Urinary bladder (tissue), 4 donors: ENCODE data around the gene FAM184A. TPM values are rescaled to one million over a fixed set of nuclear protein-coding genes. Genes with fewer than 3 reads are reported as not detected.

Experiments
- DNase-seq: peaks from one replicate; pipeline ENCODE4 v3.0.0-alpha.2; 2015; ENCODE audit errors: extremely low spot score
- H3K27ac ChIP-seq: one replicate; pipeline ENCODE4 v1.5.1; 2013; ENCODE audit warnings: low read depth, mild to moderate bottlenecking, moderate library complexity
- H3K36me3 ChIP-seq: one replicate; pipeline ENCODE4 v1.6.1; 2013; ENCODE audit warnings: mild to moderate bottlenecking, moderate library complexity; ENCODE audit not compliant: insufficient read depth
- H3K4me1 ChIP-seq: one replicate; pipeline ENCODE4 v1.6.1; 2013; ENCODE audit warnings: mild to moderate bottlenecking, moderate library complexity; ENCODE audit not compliant: insufficient read depth
- H3K4me3 ChIP-seq: one replicate; pipeline ENCODE4 v1.5.1; 2013; ENCODE audit warnings: low read depth, low read length
- WGBS: extraction: QIAGEN DNeasy Blood & Tissue Kit; methylation state at CpG from one replicate; pipeline ENCODE4 v1.1.7; 2013; 5-methylcytosine and 5-hydroxymethylcytosine counted together
- polyA plus RNA-seq: library from polyadenylated mRNA; stranded (reverse); fragments of 200-250 nt; gene quantifications from one replicate; pipeline ENCODE4 v1.2.3, GENCODE V29; 2013
- total RNA-seq: library from RNA; depleted of rRNA; stranded (reverse); fragments of >200 nt; gene quantifications from one replicate; pipeline ENCODE4 v1.2.3, GENCODE V29; 2014
- donor health status: healthy with polysubstance abuse.
- donor health status: healthy.

Gene FAM184A
- total and polyA plus RNA-seq, 2 donors, result 2.3 to 12.1 TPM

DNA sequence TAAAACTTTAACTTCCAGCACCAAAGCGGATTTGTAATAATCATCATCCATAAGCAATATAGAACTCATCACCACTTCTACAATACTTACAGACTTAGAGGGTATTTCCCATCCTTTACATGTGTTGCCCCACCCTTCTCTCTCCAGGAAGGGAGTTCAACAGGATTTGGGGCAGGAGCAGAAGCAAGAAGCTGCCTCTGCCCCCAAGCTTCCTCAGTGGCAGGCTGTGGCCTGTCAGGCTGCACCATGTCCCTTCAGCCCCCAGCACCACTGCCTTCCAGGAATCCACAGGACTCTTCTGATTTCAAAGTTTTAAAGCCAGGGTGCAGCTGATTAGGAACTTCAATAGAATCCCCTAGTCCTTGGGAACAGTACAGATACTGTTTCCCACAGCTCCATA is 106.8 kb downstream of the FAM184A start:
- no peak overlapping the region for H3K27ac ChIP-seq
- 95% methylated on average over 1 of the region's 1 CpG for WGBS
- no peak overlapping the region for H3K4me3 ChIP-seq
- no peak for DNase-seq
- no peaks in the 10 kb centered on the region for H3K36me3 ChIP-seq
- H3K4me1 ChIP-seq, result no peaks in the 10 kb centered on the region

- Histone ChIP-seq H3K4me1 (no peaks in the 10 kb centered on the region), H3K4me3 (no peak overlapping the region), H3K27ac (no peak overlapping the region), H3K36me3 (no peaks in the 10 kb centered on the region)
- 95% methylated on average over 3 of the region's 3 CpGs for WGBS
- no peak for DNase-seq
Measured at GRCh38 chr6:118970866-118971265, 107.6 kb downstream of the FAM184A start.

DNA sequence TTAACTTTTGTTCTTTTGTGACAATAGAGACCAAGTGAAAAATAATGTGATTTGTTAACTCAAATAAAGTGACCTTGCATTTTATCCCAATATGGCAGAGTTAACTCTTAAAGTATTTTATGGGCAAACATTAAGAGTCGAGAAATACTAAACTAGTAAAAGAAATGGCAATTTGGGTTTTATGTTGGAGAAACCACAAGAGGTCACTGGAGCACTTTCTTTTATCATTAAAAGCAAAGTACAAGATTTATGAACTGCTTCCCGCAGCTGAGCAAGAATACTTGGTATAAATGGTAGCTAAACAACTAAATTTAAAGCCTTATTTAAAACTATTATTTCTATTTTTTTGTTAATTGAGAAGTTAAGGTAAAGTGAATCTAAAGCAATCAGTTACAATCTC is 110.0 kb downstream of the FAM184A start:
- 15% methylated on average over 2 of the region's 2 CpGs for WGBS
- DNase-seq, result peak; percentile 1

GRCh38 chr6:118967239-118967638 is 111.2 kb downstream of the FAM184A start:
- Histone ChIP-seq H3K4me1 (no peaks in the 10 kb centered on the region), H3K4me3 (no peak overlapping the region), H3K27ac (no peak overlapping the region), H3K36me3 (no peaks in the 10 kb centered on the region)
- 73% methylated on average over 2 of the region's 2 CpGs for WGBS
- DNase-seq, result no peak

More for the DNA sequence above, 110.0 kb downstream of the FAM184A start:
- no peaks in the 10 kb centered on the region for H3K4me1 ChIP-seq
- no peak overlapping the region for H3K4me3 ChIP-seq
- no peak overlapping the region for H3K27ac ChIP-seq
- H3K36me3 ChIP-seq, result no peaks in the 10 kb centered on the region

GRCh38 chr6:118965843-118966370 is 112.6 kb downstream of the FAM184A start:
- DNase-seq, result no peak
- H3K4me1 ChIP-seq, result no peaks in the 10 kb centered on the region
- 88% methylated on average over 2 of the region's 2 CpGs for WGBS
- no peak overlapping the region for H3K4me3 ChIP-seq
- H3K36me3 ChIP-seq, result no peaks in the 10 kb centered on the region
- H3K27ac ChIP-seq, result no peak overlapping the region

DNA sequence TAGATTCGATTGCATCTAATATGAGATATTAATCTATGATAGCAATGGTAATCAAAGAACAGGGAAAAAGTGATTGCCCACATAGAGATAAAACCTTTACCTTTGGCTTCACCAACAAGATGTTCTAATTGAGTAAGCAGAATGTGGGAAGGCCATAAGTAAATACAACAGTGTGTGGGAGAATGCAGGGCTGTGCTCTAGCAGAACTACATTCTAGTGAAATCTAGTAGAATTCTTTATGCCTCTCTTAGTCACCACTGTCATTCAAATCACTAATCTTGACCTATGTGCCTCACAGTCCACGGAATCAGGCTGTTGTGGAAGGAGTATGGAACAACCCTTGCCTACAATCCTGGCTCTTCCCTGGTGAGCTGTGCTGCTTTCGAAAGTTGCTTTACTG is 113.1 kb downstream of the FAM184A start:
- H3K36me3 ChIP-seq, result no peaks in the 10 kb centered on the region
- 90% methylated on average over 3 of the region's 3 CpGs for WGBS

DNA sequence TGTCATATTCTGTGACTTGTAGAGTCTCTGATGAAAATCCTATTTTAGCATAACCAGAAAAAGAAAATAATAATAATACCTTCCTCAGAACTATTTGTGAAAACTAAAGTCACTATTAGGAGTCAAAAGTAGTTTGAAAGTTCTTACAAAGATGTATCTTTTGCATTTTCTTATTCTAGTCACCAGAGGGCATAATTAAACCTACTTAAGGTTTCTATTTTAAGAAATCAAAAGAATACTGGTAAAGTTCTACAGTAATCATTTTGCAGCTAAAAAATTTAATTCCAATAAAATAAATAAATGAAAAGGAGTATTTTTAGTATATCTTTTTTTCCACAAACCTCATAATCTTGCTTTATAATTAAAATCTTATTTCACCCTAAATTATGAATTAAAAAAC is 115.5 kb downstream of the FAM184A start:
- DNase-seq, result no peak
- Histone ChIP-seq H3K27ac (no peak overlapping the region), H3K4me3 (no peak overlapping the region), H3K4me1 (no peaks in the 10 kb centered on the region), H3K36me3 (no peaks in the 10 kb centered on the region)

More for the DNA sequence above, 113.1 kb downstream of the FAM184A start:
- no peak for DNase-seq
- Histone ChIP-seq H3K4me3 (no peak overlapping the region), H3K4me1 (no peaks in the 10 kb centered on the region), H3K27ac (no peak overlapping the region)

DNA sequence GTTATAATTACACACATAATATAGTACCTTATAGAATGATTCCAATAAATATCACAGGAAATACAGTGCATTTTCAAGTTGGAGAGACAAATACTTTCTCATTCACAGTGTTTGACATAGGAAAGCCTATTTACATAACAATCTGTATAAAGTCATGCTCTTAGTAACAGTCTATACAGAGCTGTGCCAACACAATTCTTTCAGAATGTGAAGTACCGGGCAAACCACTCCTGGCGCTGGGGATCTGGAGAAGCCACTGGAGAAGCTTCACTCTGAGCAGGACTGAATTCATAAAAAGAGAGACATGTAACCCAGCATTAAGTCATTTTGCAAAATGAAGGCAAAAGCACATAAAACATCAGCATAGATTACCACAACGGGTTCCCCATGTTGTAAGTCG is 118.6 kb downstream of the FAM184A start:
- DNase-seq, result no peak
- WGBS, result 76% methylated on average over 4 of the region's 4 CpGs
- Histone ChIP-seq H3K4me1 (no peaks in the 10 kb centered on the region), H3K4me3 (no peak overlapping the region), H3K36me3 (no peaks in the 10 kb centered on the region), H3K27ac (no peak overlapping the region)

DNA sequence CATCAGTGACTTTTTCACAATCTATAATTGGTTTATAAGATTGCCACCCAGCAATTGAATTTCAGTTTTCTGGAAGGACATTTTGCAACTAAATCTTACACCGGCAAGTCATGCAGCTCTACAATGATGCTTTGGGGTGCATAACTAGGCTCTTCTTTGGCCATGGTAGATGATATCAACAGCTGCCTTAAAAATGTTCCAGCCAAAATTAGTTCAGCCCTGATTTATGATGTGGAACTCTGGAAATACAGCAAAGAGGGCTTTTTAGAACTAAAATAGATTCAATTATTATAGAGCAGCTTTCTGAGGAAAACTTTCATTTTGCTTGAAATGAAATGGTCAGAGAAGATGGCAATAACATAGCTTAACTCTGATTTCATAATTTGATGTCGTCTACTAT is 125.1 kb downstream of the FAM184A start:
- Histone ChIP-seq H3K4me1 (no peaks in the 10 kb centered on the region), H3K4me3 (no peak overlapping the region), H3K27ac (no peak overlapping the region), H3K36me3 (no peaks in the 10 kb centered on the region)
- 67% methylated on average over 2 of the region's 2 CpGs for WGBS
- DNase-seq, result no peak

DNA sequence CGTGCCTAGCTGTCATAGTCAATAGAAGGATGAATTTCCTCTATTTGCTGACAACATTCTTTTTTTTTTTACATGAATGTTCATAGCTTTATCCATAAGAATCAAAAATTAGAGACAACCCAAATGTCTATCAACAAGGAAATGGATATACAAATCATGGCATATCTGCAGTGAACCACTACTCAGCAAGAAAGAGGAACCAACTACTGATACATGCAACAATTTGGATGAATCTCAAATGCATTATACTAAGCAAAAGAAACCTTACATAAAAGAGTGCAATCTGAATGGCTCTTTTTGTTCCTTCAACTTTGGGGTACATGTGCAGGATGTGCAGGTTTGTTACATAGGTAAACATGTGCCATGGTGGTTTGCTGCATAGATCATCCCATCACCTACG is 125.8 kb downstream of the FAM184A start:
- whole genome bisulfite sequencing, result 95% methylated on average over 2 of the region's 2 CpGs
- H3K36me3 ChIP-seq, result no peaks in the 10 kb centered on the region
- no peak overlapping the region for H3K27ac ChIP-seq
- DNase-seq, result no peak
- no peak overlapping the region for H3K4me3 ChIP-seq
- no peaks in the 10 kb centered on the region for H3K4me1 ChIP-seq

DNA sequence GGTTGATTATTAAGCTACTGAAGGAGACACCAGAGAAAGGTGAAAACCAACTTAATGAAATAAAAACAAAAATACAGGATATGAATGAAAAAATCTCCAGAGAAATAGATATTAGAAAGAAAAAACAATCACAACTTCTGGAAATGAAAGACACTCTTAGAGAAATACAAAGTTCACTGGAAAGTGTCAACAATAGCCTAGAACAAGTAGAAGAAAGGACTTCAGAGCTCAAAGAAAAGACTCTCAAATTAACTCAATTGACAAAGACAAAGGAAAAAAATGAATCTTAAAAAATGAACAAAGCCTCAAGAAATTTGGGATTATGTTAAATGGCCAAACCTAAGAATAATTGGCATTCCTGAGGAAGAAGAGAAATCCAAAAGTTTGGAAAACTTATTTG is 133.2 kb downstream of the FAM184A start:
- H3K27ac ChIP-seq, result no peak overlapping the region

GRCh38 chr6:118940770-118941169 is 137.7 kb downstream of the FAM184A start:
- H3K4me1 ChIP-seq, result no peaks in the 10 kb centered on the region
- no peak overlapping the region for H3K4me3 ChIP-seq
- no peak overlapping the region for H3K27ac ChIP-seq
- WGBS, result 96% methylated on average over 2 of the region's 2 CpGs
- DNase-seq, result no peak
- H3K36me3 ChIP-seq, result no peaks in the 10 kb centered on the region

More for the DNA sequence above, 133.2 kb downstream of the FAM184A start:
- H3K36me3 ChIP-seq, result no peaks in the 10 kb centered on the region
- DNase-seq, result no peak
- H3K4me3 ChIP-seq, result no peak overlapping the region
- no peaks in the 10 kb centered on the region for H3K4me1 ChIP-seq

DNA sequence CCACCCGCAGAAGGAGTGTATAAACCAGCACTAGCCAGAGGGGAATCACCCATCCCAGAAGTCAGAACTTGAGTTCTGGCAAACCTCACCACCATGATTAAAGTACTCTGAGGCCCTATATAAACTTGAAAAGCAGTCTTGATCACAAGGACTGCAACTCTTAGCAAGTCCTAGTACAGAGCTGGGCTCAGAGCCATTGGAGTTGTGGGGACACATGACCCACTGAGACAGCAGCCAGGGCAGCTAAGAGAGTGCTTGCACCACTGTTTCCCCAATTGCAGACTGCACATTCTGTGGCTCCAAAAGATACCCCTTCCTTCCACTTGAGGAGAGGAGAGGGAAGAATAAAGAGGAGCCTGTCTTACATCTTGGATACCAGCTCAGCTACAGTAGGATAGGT is 138.8 kb downstream of the FAM184A start:
- no peak for DNase-seq
- H3K4me3 ChIP-seq, result no peak overlapping the region
- 87% methylated on average over 1 of the region's 1 CpG for WGBS
- H3K36me3 ChIP-seq, result no peaks in the 10 kb centered on the region
- H3K27ac ChIP-seq, result no peak overlapping the region
- H3K4me1 ChIP-seq, result no peaks in the 10 kb centered on the region

DNA sequence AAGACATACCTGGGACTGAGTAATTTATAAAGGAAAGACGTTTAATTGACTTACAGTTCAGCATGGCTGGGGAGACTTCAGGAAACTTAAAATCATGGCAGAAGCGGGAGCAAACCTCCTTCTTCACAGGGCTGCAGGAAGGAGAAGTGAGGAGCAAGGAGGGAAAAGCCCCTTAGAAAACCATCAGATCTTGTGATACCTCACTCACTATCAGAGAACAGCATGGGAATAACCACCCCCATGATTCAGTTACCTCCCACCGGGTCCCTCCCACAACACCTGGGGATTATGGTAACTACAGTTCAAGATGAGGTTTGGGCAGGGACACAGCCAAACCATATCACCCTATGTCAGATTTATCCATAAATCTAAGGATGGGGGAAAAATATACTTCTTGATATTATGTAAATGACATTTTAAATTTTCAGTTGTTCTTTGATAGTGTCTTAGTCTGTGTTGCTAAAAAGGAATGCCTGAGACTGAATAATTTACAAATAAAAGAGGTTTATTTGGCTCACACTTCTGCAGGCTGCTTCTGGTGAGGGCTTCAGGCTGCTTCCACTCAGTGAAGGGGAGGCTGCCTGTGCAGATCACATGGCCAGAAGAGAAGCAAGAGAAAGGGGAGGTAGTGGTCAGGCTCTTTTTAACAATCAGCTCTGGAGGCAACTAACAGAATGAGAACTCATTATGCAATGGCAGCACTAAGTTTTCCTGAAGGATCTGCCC is 142.3 kb downstream of the FAM184A start:
- no peaks in the 10 kb centered on the region for H3K36me3 ChIP-seq
- H3K27ac ChIP-seq, result no peak overlapping the region
- no peaks in the 10 kb centered on the region for H3K4me1 ChIP-seq
- 77% methylated on average over 3 of the region's 3 CpGs for WGBS
- DNase-seq, result no peak
- no peak overlapping the region for H3K4me3 ChIP-seq

- Histone ChIP-seq H3K4me1 (no peaks in the 10 kb centered on the region), H3K36me3 (no peaks in the 10 kb centered on the region), H3K27ac (peak overlapping the region; percentile 71), H3K4me3 (peak overlapping the region; percentile 49)
- WGBS, result 26% methylated on average over 1 of the region's 1 CpG
- DNase-seq, result no peak
Measured at GRCh38 chr6:118935331-118935668, 143.2 kb downstream of the FAM184A start.
